ENCODE results near the gene EMILIN3. TPM values are rescaled to one million over a fixed set of nuclear protein-coding genes. Genes with fewer than 3 reads are reported as not detected.
A peak's percentile ranks its signal among the peaks of the same experiment; 100 is the strongest.

The EMILIN3 gene
- total RNA-seq, 1 donor from 2014 or later, result 0.40 TPM

GRCh38 chr20:41340327-41341055 is 26.1 kb downstream of the EMILIN3 start, which contains the start of gene LPIN3:
Gene LPIN3 (plus strand): TSS chr20:41340821. CDS start chr20:41345804, 4,983 bp downstream.
- no peak for TF ChIP-seq CTCF (conservative IDR thresholded peaks at IDR 0.05; ENCODE audit: low read depth, low read length)
- DNase-seq (ENCODE audit: low read depth), result peak; percentile 49

GRCh38 chr20:41339957-41340326 is 26.7 kb downstream of the EMILIN3 start:
- DNase-seq (ENCODE audit: low read depth), result no peak
- TF ChIP-seq CTCF (conservative IDR thresholded peaks at IDR 0.05; ENCODE audit: low read depth, low read length), result peak; percentile 90
- H3K4me3 ChIP-seq (ENCODE audit: low read depth, low read length), result peak overlapping the region; percentile 92

More at GRCh38 chr20:41340327-41341055, 26.1 kb downstream of the EMILIN3 start, which contains the start of gene LPIN3:
- peak within 1 kb of the TSS; percentile 92 for H3K4me3 ChIP-seq (ENCODE audit: low read depth, low read length)

GRCh38 chr20:41336711-41337492 is 29.7 kb downstream of the EMILIN3 start:
- DNase-seq (ENCODE audit: low read depth), result no peak
- no peak for TF ChIP-seq CTCF (conservative IDR thresholded peaks at IDR 0.05; ENCODE audit: low read depth, low read length)
- no peak overlapping the region for H3K4me3 ChIP-seq (ENCODE audit: low read depth, low read length)

- no peak for DNase-seq (ENCODE audit: low read depth)
- no peak for TF ChIP-seq CTCF (conservative IDR thresholded peaks at IDR 0.05; ENCODE audit: low read depth, low read length)
- no peak overlapping the region for H3K4me3 ChIP-seq (ENCODE audit: low read depth, low read length)
Observed at GRCh38 chr20:41335591-41335990, 31.0 kb downstream of the EMILIN3 start.

- no peak for TF ChIP-seq CTCF (conservative IDR thresholded peaks at IDR 0.05; ENCODE audit: low read depth, low read length)
- DNase-seq (ENCODE audit: low read depth), result peak; percentile 67
- H3K4me3 ChIP-seq (ENCODE audit: low read depth, low read length), result no peak overlapping the region
Observed at GRCh38 chr20:41334443-41335421, 31.9 kb downstream of the EMILIN3 start.

- no peak for TF ChIP-seq CTCF (conservative IDR thresholded peaks at IDR 0.05; ENCODE audit: low read depth, low read length)
Observed at GRCh38 chr20:41334036-41334435, 32.6 kb downstream of the EMILIN3 start.

More at GRCh38 chr20:41334036-41334435, 32.6 kb downstream of the EMILIN3 start:
- H3K4me3 ChIP-seq (ENCODE audit: low read depth, low read length), result no peak overlapping the region
- DNase-seq (ENCODE audit: low read depth), result no peak
